HCT116 (cell line): ENCODE data around the gene C7orf33. TPM values are rescaled to one million over a fixed set of nuclear protein-coding genes. Genes with fewer than 3 reads are reported as not detected.

Experiments
- ATAC-seq: fragments of 200-7000 bp; cut with Tn5 transposase; 2 replicates; pipeline ENCODE4 v1.9.1; 2020; ENCODE audit warnings: mild to moderate bottlenecking, moderate library complexity
- BruUV-seq: library from RNA; stranded (reverse); fragments of 400-500 nt; replicated peaks from 2 replicates; lab custom pipeline; 2021; lab: Mats Ljungman, UMichigan
- CTCF ChIA-PET: fragments of 300-600 bp; sonication (Branson Sonifier 250); formaldehyde crosslinking; loops from one replicate; lab custom pipeline; 2021; ENCODE audit warnings: antibody characterized with exemption; lab: Charles Lee
- POLR2A ChIA-PET: fragments of 300-600, 350-600 bp; sonication (Branson Sonifier 250); formaldehyde crosslinking; loops from one replicate; lab custom pipeline; 2021; ENCODE audit warnings: antibody characterized with exemption; lab: Charles Lee
- RAD21 ChIA-PET, 2 experiments: fragments of 300-600 bp; sonication (Branson Sonifier 250); formaldehyde crosslinking; loops; one replicate each; lab custom pipeline; 2023; ENCODE audit warnings: low total read pairs in 2 of 2; ENCODE audit not compliant: uncharacterized antibody in 2 of 2, unreplicated experiment in 2 of 2, low non-redundant PET in 1 of 2; lab: Charles Lee
- DNase-seq: peaks from one replicate; pipeline ENCODE4 v3.0.0-alpha.2; 2010; ENCODE audit warnings: low read depth, low spot score
- H2AFZ ChIP-seq: fragments of 200-600 bp; shearing (Covaris generic), sonication (generic); 2 replicates; pipeline ENCODE4 v1.6.1; 2017; ENCODE audit warnings: low read depth, mixed run types, mixed read lengths, antibody characterized with exemption, low read length; ENCODE audit not compliant: poor library complexity, severe bottlenecking
- H3K27ac ChIP-seq: 2 replicates; pipeline ENCODE4 v1.5.1; 2012; ENCODE audit warnings: low read depth, low read length
- H3K27me3 ChIP-seq: fragments of 200-600 bp; sonication (generic); 2 replicates; pipeline ENCODE4 v1.6.1; 2016; ENCODE audit warnings: mixed run types, low read length, mixed read lengths; ENCODE audit not compliant: insufficient read depth
- H3K36me3 ChIP-seq, 2 experiments: fragments of 200-500 bp in 1 of 2; fragments of 200-600 bp in 1 of 2; sonication (Bioruptor generic) in 1 of 2; sonication (generic) in 1 of 2; 2 replicates each; pipeline versions ENCODE4 v1.5.1 to v1.6.1; 2014 to 2016; ENCODE audit warnings: low read length in 2 of 2, inconsistent platforms in 1 of 2, mixed read lengths in 1 of 2, mixed run types in 1 of 2; ENCODE audit not compliant: insufficient read depth in 2 of 2, control insufficient read depth in 1 of 2
- H3K4me1 ChIP-seq, 2 experiments: fragments of 200-600 bp in 1 of 2; sonication (generic) in 1 of 2; 2 replicates each; pipeline versions ENCODE4 v1.5.1 to v1.6.1; 2012 to 2017; ENCODE audit warnings: low read length in 2 of 2, inconsistent platforms in 1 of 2, mild to moderate bottlenecking in 1 of 2, mixed read lengths in 1 of 2, mixed run types in 1 of 2, moderate library complexity in 1 of 2; ENCODE audit not compliant: insufficient read depth in 2 of 2, control insufficient read depth in 1 of 2
- H3K4me2 ChIP-seq: fragments of 200-600 bp; sonication (generic); 2 replicates; pipeline ENCODE4 v1.6.1; 2017; ENCODE audit warnings: mixed run types, low read length, mixed read lengths
- H3K4me3 ChIP-seq, 2 experiments: fragments of 200-600 bp in 1 of 2; sonication (generic) in 1 of 2; replicated peaks in 1 of 2; 2 replicates each; pipeline ENCODE4 v1.5.1; 2011 to 2016; ENCODE audit warnings: low read length in 2 of 2, control low read depth in 1 of 2, low read depth in 1 of 2, mild to moderate bottlenecking in 1 of 2, mixed read lengths in 1 of 2, mixed run types in 1 of 2
- H3K79me2 ChIP-seq: fragments of 200-600 bp; sonication (generic); 2 replicates; pipeline ENCODE4 v1.6.1; 2017; ENCODE audit warnings: mild to moderate bottlenecking, mixed run types, low read length, moderate library complexity, mixed read lengths; ENCODE audit not compliant: insufficient read depth
- H3K9ac ChIP-seq: fragments of 200-600 bp; sonication (generic); 2 replicates; pipeline ENCODE4 v1.6.1; 2016; ENCODE audit warnings: low read length, mixed read lengths
- H3K9me2 ChIP-seq: fragments of 200-600 bp; sonication (generic), shearing (Covaris generic); 2 replicates; pipeline ENCODE4 v1.6.1; 2017; ENCODE audit warnings: mixed run types, mild to moderate bottlenecking, moderate library complexity; ENCODE audit not compliant: insufficient read depth
- H3K9me3 ChIP-seq, 2 experiments: fragments of 200-500 bp in 1 of 2; fragments of 200-600 bp in 1 of 2; sonication (Bioruptor generic) in 1 of 2; sonication (generic) in 1 of 2; 2 replicates each; pipeline ENCODE4 v1.6.1; 2014 to 2017; ENCODE audit warnings: low read length in 2 of 2, mixed read lengths in 2 of 2, inconsistent platforms in 1 of 2, low read depth in 1 of 2, mild to moderate bottlenecking in 1 of 2, mixed run types in 1 of 2, moderate library complexity in 1 of 2; ENCODE audit not compliant: control insufficient read depth in 1 of 2, insufficient read depth in 1 of 2
- H4K20me1 ChIP-seq: fragments of 200-600 bp; sonication (generic), shearing (Covaris generic); 2 replicates; pipeline ENCODE4 v1.6.1; 2017; ENCODE audit warnings: mixed run types, mild to moderate bottlenecking, moderate library complexity; ENCODE audit not compliant: insufficient read depth
- CBX3 ChIP-seq: IDR thresholded peaks from 2 replicates; pipeline ENCODE4 v1.6.1; 2012; ENCODE audit warnings: low read depth
- CEBPB ChIP-seq: IDR thresholded peaks from 2 replicates; pipeline ENCODE4 v1.6.1; 2012; ENCODE audit warnings: low read depth
- EGR1 ChIP-seq: IDR thresholded peaks from 2 replicates; pipeline ENCODE4 v1.6.1; 2012; ENCODE audit warnings: low read depth
- ELF1 ChIP-seq: IDR thresholded peaks from 2 replicates; pipeline ENCODE4 v1.6.1; 2012; ENCODE audit warnings: low read depth, borderline replicate concordance
- EZH2 ChIP-seq: fragments of 200-600 bp; sonication (generic); IDR thresholded peaks from 2 replicates; pipeline ENCODE4 v1.6.1; 2017; ENCODE audit warnings: antibody characterized with exemption, mixed run types
- EZH2phosphoT487 ChIP-seq: fragments of 200-600 bp; IDR thresholded peaks from 2 replicates; pipeline ENCODE4 v1.6.1; 2018; ENCODE audit warnings: antibody characterized with exemption, borderline replicate concordance
- FOSL1 ChIP-seq: IDR thresholded peaks from 2 replicates; pipeline ENCODE4 v1.6.1; 2012; ENCODE audit warnings: low read depth
- JUND ChIP-seq: IDR thresholded peaks from 2 replicates; pipeline ENCODE4 v1.6.1; 2012
- POLR2A ChIP-seq: IDR thresholded peaks from 2 replicates; pipeline ENCODE4 v1.7.0; 2011; ENCODE audit warnings: borderline replicate concordance; ENCODE audit not compliant: insufficient read depth, insufficient read length; ENCODE audit errors: extremely low read depth
- POLR2AphosphoS5 ChIP-seq: IDR thresholded peaks from 2 replicates; pipeline ENCODE4 v1.6.1; 2011; ENCODE audit warnings: mild to moderate bottlenecking, low read depth, low read length, moderate library complexity
- RAD21 ChIP-seq: IDR thresholded peaks from 2 replicates; pipeline ENCODE4 v1.6.1; 2012; ENCODE audit warnings: low read depth, mild to moderate bottlenecking
- SIN3A ChIP-seq: IDR thresholded peaks from 2 replicates; pipeline ENCODE4 v1.6.1; 2012; ENCODE audit warnings: low read depth
- SP1 ChIP-seq: IDR thresholded peaks from 2 replicates; pipeline ENCODE4 v1.6.1; 2012; ENCODE audit warnings: low read depth
- SRF ChIP-seq: IDR thresholded peaks from 2 replicates; pipeline ENCODE4 v1.6.1; 2012; ENCODE audit warnings: low read depth
- TCF7L2 ChIP-seq: IDR thresholded peaks from 2 replicates; pipeline ENCODE4 v1.7.0; 2011; ENCODE audit warnings: borderline replicate concordance, inconsistent platforms; ENCODE audit not compliant: insufficient read depth, insufficient read length; ENCODE audit errors: extremely low read depth
- ZFX ChIP-seq: fragments of 450-650 bp; IDR thresholded peaks from 2 replicates; pipeline ENCODE4 v1.6.1; 2017
- ZNF274 ChIP-seq: fragments of 200-500 bp; sonication (Bioruptor generic); IDR thresholded peaks from 2 replicates; pipeline ENCODE4 v1.6.1; 2014; ENCODE audit warnings: mild to moderate bottlenecking, low read depth, low read length, inconsistent platforms
- intact Hi-C: fragments of 100-400 bp; cut with micrococcal nuclease; formaldehyde crosslinking; loops from 2 replicates; pipeline ENCODE4 v1.10.0; 2022
- total RNA-seq: library from RNA; stranded (reverse); gene quantifications from one replicate; pipeline ENCODE4 v1.2.1, GENCODE V29; 2021; ENCODE audit not compliant: unreplicated experiment
- TF ChIP-seq, protein P1 (sequence below), 3 experiments: fragments of 200-600 bp in 1 of 3; sonication (generic) in 1 of 3; IDR thresholded peaks in 2 of 3; conservative IDR thresholded peaks in 1 of 3; 2 replicates each; pipeline ENCODE4 v1.5.1; 2012 to 2017; ENCODE audit warnings: low read depth in 2 of 3, low read length in 2 of 3, antibody characterized with exemption in 1 of 3, borderline replicate concordance in 1 of 3, control low read depth in 1 of 3, mild to moderate bottlenecking in 1 of 3, mixed read lengths in 1 of 3, mixed run types in 1 of 3, moderate library complexity in 1 of 3; ENCODE audit not compliant: insufficient read depth in 1 of 3
- TF ChIP-seq, protein P2 (sequence below): IDR thresholded peaks from 2 replicates; pipeline ENCODE4 v1.6.1; 2012; ENCODE audit warnings: low read depth
- TF ChIP-seq, protein P3 (sequence below): IDR thresholded peaks from 2 replicates; pipeline ENCODE4 v1.6.1; 2012

C7orf33 gene
- total RNA-seq, 1 experiment from 2014 or later, result not detected

DNA sequence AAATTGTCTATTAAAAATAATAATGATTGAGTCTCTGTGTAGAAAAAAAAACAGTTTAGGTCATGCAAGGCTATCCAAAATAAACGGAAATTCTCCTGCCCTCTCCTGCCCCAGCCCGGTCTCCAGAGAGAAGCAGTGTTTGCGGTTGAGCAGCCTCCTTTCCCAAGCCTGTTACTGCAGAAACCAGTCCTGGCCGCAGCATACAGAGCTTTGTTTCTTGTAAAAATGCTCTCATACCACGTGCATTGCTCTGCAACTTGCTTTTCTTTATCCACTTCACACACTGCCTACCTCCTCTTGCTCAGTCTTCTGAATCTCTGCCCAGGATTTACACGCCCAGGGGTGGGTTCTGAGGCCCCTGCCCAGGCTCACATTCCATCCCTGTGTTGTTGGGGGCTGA lies 73.8 kb downstream of the C7orf33 start (continued):
- TF ChIP-seq SRF, result no peak
- TF ChIP-seq, protein P1, sequence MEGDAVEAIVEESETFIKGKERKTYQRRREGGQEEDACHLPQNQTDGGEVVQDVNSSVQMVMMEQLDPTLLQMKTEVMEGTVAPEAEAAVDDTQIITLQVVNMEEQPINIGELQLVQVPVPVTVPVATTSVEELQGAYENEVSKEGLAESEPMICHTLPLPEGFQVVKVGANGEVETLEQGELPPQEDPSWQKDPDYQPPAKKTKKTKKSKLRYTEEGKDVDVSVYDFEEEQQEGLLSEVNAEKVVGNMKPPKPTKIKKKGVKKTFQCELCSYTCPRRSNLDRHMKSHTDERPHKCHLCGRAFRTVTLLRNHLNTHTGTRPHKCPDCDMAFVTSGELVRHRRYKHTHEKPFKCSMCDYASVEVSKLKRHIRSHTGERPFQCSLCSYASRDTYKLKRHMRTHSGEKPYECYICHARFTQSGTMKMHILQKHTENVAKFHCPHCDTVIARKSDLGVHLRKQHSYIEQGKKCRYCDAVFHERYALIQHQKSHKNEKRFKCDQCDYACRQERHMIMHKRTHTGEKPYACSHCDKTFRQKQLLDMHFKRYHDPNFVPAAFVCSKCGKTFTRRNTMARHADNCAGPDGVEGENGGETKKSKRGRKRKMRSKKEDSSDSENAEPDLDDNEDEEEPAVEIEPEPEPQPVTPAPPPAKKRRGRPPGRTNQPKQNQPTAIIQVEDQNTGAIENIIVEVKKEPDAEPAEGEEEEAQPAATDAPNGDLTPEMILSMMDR (IDR thresholded peaks at IDR 0.05 in 2 of 3, conservative IDR thresholded peaks at IDR 0.05 in 1 of 3; ENCODE audit: borderline replicate concordance in 1 of 3, insufficient read depth in 1 of 3, low read depth in 2 of 3, low read length in 2 of 3), result no peak
- TF ChIP-seq SIN3A, result no peak
- no peak for TF ChIP-seq JUND
- no peak for TF ChIP-seq SP1

DNA sequence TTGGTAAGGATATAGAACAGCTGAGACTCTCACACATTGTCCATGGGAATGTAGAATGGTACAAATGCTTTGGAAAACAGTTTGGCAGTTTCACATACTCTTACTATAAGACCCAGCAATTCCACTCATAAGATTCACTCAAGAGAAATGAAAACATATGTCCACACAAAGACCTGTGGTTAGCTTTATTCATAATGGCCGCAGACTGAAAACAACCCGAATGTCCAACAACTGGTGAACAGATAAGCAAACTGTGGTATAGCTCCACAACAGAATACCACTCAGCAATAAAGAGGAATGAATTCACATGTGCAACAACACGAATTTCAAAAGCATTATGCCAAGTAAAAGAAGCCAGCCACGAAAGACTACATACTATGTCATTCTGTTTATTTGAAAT lies 74.7 kb downstream of the C7orf33 start:
- Histone ChIP-seq H3K27ac (no peak overlapping the region), H3K4me3 (no peak overlapping the region), H3K9me2 (no peaks in the 10 kb centered on the region), H3K9me3 (no peaks in the 10 kb centered on the region), H3K4me1 (no peaks in the 10 kb centered on the region), H4K20me1 (no peaks in the 10 kb centered on the region), H3K4me2 (no peak overlapping the region), H3K27me3 (no peaks in the 10 kb centered on the region), H3K9ac (no peak overlapping the region), H3K36me3 (no peaks in the 10 kb centered on the region), H2AFZ (no peak overlapping the region), H3K79me2 (no peaks in the 10 kb centered on the region)
- ChIA-PET CTCF (no interaction called here), POLR2A (no interaction called here), RAD21 (no interaction called here)
- intact Hi-C loops, result no loop called here
- ATAC-seq (no peak), DNase-seq (no peak)
- BruUV-seq, result no TSS peak
- TF ChIP-seq EZH2phosphoT487 (no peak), POLR2AphosphoS5 (no peak), ZNF274 (no peak), FOSL1 (no peak), ELF1 (no peak), CBX3 (no peak), TCF7L2 (no peak), CEBPB (no peak), ZFX (no peak), POLR2A (no peak), EGR1 (no peak), EZH2 (no peak), JUND (no peak), RAD21 (no peak)
- TF ChIP-seq, protein P2, sequence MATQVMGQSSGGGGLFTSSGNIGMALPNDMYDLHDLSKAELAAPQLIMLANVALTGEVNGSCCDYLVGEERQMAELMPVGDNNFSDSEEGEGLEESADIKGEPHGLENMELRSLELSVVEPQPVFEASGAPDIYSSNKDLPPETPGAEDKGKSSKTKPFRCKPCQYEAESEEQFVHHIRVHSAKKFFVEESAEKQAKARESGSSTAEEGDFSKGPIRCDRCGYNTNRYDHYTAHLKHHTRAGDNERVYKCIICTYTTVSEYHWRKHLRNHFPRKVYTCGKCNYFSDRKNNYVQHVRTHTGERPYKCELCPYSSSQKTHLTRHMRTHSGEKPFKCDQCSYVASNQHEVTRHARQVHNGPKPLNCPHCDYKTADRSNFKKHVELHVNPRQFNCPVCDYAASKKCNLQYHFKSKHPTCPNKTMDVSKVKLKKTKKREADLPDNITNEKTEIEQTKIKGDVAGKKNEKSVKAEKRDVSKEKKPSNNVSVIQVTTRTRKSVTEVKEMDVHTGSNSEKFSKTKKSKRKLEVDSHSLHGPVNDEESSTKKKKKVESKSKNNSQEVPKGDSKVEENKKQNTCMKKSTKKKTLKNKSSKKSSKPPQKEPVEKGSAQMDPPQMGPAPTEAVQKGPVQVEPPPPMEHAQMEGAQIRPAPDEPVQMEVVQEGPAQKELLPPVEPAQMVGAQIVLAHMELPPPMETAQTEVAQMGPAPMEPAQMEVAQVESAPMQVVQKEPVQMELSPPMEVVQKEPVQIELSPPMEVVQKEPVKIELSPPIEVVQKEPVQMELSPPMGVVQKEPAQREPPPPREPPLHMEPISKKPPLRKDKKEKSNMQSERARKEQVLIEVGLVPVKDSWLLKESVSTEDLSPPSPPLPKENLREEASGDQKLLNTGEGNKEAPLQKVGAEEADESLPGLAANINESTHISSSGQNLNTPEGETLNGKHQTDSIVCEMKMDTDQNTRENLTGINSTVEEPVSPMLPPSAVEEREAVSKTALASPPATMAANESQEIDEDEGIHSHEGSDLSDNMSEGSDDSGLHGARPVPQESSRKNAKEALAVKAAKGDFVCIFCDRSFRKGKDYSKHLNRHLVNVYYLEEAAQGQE, result no peak
- TF ChIP-seq, protein P3, sequence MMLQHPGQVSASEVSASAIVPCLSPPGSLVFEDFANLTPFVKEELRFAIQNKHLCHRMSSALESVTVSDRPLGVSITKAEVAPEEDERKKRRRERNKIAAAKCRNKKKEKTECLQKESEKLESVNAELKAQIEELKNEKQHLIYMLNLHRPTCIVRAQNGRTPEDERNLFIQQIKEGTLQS, result no peak
